ENCODE results near the gene CAMK2B.

GRCh38 chr7:44257618-44258422, 67.6 kb downstream of the CAMK2B start:
- TF ChIP-seq CTCF (IDR thresholded peaks at IDR 0.05): no peak
- no peak; the same call in 1 of the 2 replicates for TF ChIP-seq POLR2A (IDR thresholded peaks at IDR 0.05; ENCODE audit: low read length)
- no peak for TF ChIP-seq JUNB (IDR thresholded peaks at IDR 0.05)
- TF ChIP-seq MAX (IDR thresholded peaks at IDR 0.05): no peak
- TF ChIP-seq NR3C1 (IDR thresholded peaks at IDR 0.05): no peak
